GM12875 (cell line): ENCODE data around the gene ASTN2.

ENCODE experiments used
- H3K4me3 ChIP-seq: one replicate; pipeline ENCODE4 v1.5.1; 2011; ENCODE audit warnings: low read depth, low read length, control low read depth
- CTCF ChIP-seq: IDR thresholded peaks from 2 replicates; pipeline ENCODE4 v1.5.1; 2011; ENCODE audit warnings: low read depth, mild to moderate bottlenecking, control low read depth, inconsistent platforms, low read length, moderate library complexity, borderline replicate concordance; ENCODE audit not compliant: insufficient read depth

ASTN2 gene

GRCh38 chr9:116975126-116975525 is 439.7 kb downstream of the ASTN2 start:
- TF ChIP-seq CTCF: no peak
- no peak overlapping the region for H3K4me3 ChIP-seq

GRCh38 chr9:116966199-116966598 is 448.7 kb downstream of the ASTN2 start:
- TF ChIP-seq CTCF: no peak

GRCh38 chr9:116964258-116964657 is 450.6 kb downstream of the ASTN2 start:
- TF ChIP-seq CTCF: no peak
- H3K4me3 ChIP-seq: no peak overlapping the region

More at GRCh38 chr9:116966199-116966598, 448.7 kb downstream of the ASTN2 start:
- no peak overlapping the region for H3K4me3 ChIP-seq

- TF ChIP-seq CTCF: no peak
- no peak overlapping the region for H3K4me3 ChIP-seq
These were observed 455.0 kb downstream of the ASTN2 start for GRCh38 chr9:116959809-116960208.

- no peak for TF ChIP-seq CTCF
- H3K4me3 ChIP-seq: no peak overlapping the region
These were observed 456.0 kb downstream of the ASTN2 start for GRCh38 chr9:116958881-116959280.

- no peak overlapping the region for H3K4me3 ChIP-seq
- TF ChIP-seq CTCF: no peak
These were observed 460.1 kb downstream of the ASTN2 start for GRCh38 chr9:116954731-116955130.

- no peak overlapping the region for H3K4me3 ChIP-seq
- no peak for TF ChIP-seq CTCF
These were observed 461.6 kb downstream of the ASTN2 start for GRCh38 chr9:116953271-116953670.
